NCI-H1048 (cell line): ENCODE data around the gene ROR1.

Source experiments
- DNase-seq: peaks from one replicate; lab custom pipeline; 2025; lab: John Stamatoyannopoulos, UW

Gene ROR1

DNA sequence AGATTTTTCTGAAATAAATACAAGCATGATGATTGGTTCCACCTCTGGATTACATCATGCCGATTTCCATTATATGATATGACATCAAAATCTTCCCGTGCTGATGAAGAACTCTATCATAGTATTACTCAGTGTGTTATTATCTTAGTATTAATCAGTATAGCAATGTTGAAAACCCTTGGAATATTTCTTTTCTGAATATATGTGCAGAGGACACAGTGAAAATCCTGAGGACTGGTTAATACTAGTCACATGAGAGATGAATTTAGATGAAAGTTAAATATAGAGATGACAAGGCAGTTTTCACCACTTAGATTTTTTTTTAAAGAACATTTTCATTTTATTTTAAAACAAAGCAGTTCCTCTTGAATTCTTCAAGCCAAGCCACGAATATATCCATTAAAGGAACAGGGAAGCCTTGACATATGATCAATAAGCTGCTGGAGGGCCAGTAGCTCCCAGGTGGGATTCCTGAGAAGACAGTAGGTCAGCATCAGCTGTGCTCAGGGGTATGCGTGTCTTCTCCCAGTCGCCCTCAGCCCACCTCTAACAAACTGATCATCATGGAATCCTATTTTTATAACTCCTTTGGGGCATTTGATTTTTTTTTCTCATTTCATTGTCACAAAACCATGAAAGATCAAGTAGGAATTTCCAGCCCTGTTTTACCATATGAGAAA lies 373.4 kb downstream of the ROR1 start:
- no peak for DNase-seq

DNA sequence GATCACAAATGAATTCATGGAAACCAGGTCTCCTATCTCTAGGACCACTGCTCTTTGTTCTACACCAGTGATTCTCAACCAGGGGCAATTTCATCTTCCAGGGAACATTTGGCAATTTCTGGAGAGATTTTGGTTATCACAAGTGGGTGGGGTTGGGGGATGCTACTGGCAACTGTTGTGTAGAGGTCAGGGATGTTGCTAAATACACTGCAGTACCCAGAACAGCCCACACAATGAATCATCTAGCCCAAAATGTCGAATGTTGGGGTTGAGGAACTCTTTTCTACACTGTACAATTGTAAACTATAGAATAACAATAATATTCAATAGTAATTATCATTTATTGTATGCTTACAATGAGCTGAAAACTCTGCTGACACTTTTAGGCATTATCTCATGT lies 373.9 kb downstream of the ROR1 start:
- DNase-seq = no peak

DNA sequence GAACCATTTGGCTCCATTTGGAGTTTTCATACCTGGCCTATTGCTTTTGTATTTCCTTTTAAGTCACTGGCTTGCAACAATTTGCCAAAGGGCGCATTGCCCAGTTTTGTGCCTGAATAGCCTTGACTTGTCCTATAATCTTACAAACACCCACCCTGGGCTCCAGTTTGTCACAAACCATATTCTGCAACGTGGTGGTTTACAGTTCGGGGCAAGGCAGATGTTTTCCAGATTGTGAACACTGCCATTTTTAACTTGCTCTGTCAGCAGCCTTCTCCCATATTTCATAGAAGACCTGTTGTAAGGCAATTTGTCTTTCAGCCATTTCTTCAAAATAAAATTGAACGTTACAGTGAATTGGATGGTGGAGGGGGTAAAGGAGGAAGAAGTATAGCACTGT lies 376.4 kb downstream of the ROR1 start:
- DNase-seq = no peak

DNA sequence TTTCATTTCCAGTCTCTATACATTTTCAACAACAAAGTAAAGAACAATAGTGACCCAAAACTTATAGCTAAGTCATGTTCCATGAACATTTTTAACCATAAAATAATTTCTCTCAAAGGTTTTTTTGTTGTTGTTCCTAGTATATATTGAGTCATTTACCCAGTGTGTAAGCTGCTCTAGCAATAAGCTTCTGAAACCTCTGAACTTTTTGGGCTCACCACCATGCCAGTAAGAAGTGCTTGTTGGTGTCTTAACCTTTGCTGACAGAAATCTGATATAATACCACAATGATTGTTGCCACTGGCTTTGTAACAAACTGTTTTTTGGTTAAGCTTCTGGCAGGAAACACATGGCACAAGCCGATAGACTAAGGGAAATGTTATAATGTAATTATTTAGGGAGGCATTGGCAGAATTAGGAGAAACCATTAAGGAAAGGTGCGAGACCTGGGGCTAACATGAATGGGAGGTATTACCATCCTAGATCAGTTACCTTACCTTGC lies 377.0 kb downstream of the ROR1 start:
- no peak for DNase-seq

DNA sequence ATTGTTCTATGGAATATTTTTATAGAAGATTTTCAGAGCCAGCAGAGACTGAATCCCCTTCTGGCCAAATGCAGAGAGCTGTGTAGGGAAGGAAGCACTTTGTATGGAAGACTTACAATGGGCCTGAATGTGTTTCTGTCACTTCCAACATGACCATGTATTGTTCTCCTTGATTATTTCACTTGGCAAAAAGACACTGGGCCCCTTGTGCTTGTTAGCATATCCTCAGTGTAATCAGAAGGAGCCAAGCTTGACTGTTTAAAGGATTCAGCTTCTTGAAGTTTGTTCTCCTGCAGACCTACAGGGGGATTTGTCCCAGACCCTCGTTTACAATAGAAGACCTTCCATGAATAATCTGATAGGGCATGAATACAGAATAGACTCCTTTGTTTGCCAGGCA lies 381.5 kb downstream of the ROR1 start:
- DNase-seq = no peak

DNA sequence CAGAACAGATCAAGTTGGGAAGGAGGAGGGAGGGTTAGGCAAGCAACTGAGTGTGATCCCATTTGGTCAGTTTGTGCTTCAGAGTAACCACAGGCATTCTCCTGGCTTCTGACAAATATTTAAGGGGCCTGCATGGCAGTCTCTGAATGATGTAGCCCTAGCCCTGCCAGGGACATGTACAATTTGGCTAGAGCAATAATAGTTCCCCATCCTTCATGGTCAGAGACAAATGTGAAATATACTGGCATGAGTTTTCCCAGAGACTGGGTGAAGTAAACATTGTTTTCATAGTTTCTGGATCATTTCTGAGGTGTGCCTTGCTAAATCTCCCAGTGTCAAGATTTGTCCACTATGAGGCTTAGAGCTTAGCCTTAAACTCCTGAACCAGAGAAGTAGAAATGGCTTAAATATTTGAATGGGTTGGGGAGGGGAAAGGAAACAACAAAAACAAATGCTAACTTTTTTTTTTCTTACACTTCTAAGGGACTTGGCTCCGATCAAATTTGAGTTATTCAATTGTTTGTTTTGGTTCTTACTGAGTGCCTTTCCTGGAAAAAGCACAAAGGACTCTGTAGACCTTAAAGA lies 387.6 kb downstream of the ROR1 start:
- no peak for DNase-seq

DNA sequence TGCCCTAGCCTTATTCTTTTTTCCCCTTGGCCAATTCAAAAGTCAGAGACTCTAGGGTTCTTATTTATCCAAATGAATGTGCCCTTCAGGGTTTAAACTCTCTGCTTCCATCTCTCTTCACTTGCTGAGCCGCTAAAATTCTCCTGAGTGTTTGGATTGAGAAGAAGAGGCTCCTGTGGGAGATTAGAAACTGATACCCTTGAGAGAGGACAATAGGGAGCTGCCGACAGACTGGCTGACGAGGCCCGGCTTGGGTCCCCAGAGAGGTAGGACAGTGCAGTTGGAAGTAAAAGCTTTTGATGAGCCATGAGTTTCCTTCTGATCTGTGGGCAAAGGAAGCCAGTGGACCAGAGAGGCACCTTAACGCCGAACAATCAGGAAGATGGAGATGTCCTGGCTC lies 388.3 kb downstream of the ROR1 start:
- DNase-seq = no peak

DNA sequence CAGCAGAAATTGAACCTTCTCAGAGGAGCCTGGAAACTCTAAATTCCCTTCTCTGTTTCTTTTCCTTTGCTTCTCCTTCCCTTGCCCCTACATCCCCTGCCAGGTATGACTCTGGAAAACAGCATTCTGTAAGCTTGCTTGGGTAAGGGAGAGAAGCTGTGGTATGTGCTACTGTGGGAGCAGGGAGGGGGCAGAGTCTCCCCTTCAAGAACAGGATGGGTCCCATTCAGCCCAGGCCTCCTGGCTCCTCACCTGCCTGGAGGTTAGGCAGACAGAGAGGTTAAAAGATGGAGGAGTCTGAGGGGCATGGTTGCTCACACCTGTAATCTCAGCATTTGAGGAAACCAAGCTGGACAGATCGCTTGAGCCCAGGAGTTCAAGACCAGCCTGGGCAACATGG lies 389.0 kb downstream of the ROR1 start:
- DNase-seq = no peak

DNA sequence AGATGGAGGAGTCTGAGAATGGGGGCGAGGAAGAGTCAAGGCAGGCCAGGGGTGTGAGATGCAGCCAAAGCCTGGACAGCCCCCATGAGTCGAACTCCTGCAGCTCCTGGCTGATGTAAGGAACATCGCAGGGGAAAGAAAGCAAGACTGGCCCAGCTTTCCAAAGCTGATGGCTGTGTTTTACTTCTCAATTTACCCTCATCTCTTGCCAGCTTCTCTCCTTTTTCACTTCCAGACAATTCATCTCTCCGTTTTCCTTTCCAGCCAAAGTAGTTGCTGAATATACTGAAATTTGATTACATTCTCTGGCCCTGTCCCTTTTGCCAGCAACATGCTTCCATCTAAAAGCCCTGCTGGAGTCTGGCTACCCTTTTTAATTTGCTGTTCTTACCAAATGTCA lies 389.6 kb downstream of the ROR1 start:
- DNase-seq = no peak

DNA sequence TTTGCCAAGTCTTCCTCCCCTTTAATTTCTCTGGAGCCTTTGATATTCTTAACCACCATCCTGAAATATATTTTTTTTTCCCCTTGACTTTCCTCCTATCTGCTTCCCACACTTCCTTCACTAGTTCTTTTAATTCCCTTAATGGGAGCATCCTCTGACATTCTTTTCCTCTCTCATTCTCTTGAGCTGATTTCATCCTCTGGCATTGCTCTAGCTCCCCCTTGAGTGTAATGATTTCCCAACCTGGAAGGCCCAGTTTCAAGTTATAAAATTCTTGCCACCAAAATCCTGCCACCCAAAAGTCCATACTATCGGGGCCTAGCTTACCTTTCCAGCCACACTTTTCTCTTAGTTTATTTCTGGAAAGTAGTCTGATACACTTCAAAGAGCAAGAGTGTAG lies 390.2 kb downstream of the ROR1 start:
- no peak for DNase-seq

DNA sequence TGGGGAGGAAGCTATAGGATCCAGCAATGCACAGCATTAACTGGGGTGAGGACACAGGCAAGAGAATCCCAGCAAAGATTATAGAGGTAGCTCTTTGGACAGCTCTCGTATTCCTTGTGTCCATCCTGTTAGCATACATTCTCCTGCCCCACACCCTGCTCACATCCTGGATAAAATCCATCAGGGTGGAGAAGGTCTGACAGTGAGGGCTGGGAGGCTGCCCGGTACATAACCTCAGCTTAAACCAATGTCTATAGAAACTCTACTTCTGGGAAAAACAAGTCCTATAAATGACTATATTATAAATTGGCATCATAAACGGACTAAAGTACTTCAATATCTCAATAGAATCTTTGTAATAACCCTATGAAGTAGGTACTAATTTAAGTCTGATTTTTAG lies 392.8 kb downstream of the ROR1 start:
- DNase-seq = no peak

DNA sequence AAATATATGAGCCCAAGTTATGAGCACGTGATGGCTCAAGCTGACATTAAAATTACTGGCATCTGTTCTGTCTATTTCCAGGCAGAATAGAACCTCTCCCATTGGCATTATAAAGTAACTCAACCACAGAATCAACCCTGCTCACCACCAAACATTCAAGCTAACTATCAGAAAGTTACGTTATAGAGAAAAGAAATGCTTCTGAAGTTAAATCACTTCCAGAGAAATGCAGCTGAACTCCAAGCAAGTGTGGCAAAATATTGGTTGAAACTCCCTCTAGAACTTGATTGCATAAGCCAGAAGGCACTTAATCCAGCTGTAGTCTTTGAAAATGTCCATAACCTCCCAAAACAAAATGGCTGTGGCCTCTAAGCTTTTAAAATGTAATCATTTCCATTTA lies 393.4 kb downstream of the ROR1 start:
- no peak for DNase-seq

DNA sequence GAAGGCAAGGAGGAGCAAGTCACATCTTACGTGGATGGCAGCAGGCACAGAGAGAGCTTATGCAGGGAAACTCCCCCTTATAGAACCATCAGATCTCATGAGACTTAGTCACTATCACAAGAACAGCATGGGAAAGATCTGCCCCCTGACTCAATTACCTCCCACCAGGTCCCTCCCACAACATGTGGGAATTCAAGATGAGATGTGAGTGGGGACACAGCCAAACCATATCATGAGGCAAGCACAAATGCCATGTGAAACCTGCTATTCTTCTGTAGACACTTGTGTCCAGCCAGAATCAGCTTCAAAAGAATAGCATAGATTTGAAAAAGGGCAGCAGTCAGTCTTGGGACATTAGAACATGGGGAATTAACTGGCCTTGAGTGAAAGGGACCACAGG lies 397.4 kb downstream of the ROR1 start:
- no peak for DNase-seq

DNA sequence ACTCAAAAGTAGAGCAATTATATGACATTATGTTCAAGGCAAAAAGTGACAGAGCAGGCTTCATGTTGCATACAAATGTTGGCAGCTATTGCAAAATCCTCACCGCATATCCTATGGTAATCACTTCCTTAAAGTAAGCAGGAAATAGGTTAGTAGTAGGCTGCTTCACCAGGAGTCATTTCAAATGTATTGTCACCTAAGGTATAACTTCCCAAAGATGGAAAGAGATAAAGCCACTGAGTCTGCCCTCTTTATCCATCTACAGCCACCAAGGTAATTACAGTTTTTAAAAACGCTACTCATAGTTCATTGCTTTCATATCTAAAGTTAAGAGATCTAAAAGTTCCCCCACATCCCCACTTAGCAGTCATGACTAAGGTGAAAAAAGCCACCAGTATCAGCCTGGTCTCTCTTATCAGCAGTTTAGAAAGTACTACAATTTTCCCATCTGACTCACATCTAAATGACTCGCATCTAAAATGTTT lies 398.0 kb downstream of the ROR1 start:
- no peak for DNase-seq

DNA sequence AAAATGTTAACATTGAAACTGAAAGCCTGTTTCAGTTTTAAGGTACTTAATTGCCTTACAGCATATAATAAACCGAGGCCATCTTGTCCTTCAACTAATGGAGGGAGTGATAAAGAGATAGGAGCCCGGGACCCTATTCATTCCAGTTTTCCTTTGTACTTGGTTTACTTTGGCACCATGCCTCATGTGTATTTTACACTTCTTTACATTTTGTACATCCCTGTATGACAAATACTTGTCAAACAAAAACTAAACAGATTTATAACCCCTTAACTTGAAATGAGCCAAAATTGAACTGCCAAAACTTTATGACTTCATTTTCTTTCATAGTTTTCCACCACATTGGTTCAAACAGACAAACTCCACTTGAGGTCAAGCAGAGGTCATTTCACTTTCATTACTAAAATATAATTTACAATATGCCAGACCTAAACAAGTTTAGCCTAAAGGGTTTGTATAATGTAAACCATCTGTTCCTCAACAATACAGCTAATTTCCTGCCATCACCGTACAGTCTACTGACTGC lies 398.7 kb downstream of the ROR1 start:
- no peak for DNase-seq

DNA sequence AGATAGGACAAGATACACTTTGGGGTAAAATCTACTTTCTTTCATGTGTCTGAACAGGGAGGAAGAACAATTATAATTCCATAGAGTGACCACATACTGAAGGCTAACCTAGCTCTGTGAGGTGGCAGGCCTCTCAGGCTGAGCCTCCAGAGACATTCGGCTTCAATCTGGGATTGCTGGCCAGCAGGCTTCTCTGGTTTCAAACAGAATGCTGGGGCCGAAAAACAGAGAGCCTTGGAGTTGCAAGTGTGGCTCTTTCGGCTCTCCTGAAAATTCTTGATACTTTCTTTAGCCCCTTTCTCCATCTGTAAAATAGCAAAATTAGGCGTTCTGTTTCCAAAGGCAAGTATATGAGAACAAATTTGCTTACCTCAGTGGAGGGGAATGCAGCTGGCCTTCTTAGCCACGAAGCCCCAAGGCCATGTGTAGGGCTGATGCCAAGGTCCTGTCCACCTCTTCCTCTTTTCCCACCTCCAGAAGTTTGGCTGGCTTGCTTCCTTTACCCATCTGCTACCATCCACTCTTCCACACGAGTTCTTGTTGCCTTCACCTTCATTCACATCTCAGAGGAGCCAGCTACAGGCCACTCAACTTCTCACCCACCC lies 399.6 kb downstream of the ROR1 start:
- no peak for DNase-seq

DNA sequence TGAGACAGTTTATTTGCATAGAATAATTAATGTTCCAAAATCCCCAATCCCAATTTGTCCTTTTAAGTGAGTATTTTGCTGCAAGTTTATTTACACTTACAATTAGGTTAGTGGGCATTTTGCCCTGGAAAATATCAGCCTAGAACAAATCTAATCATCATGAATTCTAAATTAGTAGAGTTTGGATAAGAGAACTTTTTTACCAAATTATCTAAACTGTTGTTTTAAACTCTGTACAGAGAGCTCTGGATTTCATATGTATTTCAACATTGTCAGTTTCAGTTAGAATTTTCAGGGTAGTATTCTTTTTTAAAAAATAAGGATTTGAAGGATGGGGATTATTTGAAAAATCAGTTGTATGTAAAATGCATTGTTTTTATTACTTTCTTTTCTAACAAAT lies 401.8 kb downstream of the ROR1 start:
- no peak for DNase-seq

DNA sequence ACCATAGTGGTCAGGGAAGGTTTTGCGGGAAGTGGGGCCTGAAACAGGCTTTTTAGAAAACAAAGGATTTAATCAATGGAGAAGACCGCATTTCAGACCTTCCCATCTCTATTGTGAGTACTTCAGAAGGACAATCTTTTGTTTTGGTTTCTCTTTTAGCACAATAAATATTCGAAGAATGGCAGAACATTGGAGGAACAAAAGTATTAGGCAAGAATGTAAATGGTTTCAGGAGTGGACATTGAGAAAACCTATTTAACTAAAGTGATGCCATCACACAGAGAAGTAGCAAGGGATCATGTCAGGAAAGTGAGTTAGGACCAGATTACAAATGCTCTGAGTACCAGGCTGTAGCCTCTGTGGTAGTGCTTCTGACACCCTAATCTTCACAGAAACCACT lies 402.8 kb downstream of the ROR1 start:
- DNase-seq = no peak

DNA sequence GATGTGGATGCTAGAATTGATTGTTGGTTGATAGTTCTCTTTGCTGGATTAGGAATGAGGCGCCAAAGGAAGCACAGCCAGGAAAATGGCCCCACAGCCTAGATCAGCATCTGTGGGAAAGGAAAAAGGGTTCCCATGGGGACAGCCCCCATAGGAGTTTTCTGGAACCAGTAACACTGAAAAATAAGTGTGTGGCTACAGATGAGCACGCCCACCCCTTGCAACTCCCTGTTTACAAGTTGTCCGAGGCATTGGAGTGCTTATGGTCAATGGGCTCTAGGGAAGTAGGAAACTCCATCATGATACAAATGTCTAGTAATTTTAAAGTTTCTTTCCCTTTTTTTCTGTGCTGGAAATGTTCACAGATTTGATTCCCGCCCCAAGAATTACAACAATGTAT lies 405.8 kb downstream of the ROR1 start:
- DNase-seq = no peak

DNA sequence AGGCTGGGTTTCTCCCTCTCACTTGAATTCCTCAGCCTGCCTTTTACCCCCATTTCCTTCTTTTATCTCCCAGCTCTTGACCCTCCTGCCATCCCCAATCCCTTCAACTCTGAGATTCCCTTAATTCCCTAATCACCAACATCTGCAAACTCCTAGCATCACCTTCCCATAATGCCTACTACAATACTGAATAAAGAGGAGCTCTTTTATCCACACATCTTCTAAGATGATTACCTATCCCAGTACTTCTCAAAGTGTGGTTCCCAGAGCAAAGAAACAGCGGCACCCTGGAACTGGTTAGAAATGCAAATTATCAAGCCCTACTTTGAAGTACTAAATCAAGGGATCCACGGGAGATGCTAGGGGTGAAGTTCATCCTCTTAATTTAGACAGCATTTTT lies 408.4 kb downstream of the ROR1 start:
- DNase-seq = no peak

DNA sequence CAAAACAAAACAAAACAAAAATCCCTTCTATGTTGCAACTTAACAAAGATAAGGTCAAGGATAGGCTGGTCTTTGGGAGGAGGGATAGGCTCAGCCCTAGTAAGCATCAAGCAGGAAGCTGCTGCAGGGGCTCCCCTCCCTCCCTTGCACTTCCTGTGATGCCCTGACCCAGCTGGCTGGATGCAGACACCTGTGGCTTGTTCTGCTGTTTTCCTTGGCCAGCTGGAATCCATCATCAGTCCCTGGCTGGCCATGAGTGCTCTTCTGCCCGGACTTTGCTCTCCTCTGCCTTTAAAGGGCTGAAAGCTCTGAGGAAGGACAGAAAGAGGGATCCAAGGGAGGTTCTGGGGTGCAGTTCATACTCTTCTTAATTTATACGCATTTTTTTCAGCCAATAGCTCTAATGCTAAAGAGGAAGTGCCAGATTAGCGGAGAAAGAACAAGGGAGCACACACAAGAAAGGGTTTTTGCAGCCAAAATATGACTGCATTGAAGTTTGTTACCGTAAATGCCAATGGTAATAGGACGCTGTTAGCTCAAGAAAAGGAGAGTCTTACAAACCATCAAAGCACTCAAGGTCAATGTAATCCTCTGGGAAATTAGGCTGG lies 409.7 kb downstream of the ROR1 start:
- no peak for DNase-seq

DNA sequence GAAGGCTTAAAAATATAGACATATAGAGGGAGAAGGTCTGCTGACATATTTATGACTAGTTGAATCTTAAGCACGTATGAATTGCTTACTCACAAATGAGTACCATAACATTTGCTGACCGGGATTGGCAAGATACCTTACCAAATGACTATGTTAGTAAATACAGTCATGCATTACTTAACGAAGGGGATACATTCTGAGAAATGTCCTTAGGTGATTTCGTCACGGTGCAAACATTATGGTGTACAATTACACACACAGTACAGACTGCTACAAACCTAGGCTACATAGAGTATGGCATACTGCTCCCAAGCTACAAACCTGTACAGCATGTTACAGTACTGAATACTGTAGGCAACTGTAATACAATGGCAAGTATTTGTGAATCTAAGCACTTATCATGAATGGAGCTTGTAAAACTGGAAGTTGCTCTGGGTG lies 410.2 kb downstream of the ROR1 start:
- no peak for DNase-seq
